H1 (cell line): ENCODE results near the gene SH3GL1.

Experiments used
- EZH2 ChIP-seq: fragments of 200-600 bp; sonication (generic); IDR thresholded peaks from 2 replicates; pipeline ENCODE4 v1.7.1; 2012; ENCODE audit warnings: low read depth, mild to moderate bottlenecking, moderate library complexity, low read length, inconsistent platforms; ENCODE audit not compliant: severe bottlenecking
- POLR2AphosphoS5 ChIP-seq: IDR thresholded peaks from 2 replicates; pipeline ENCODE4 v1.6.1; 2011; ENCODE audit warnings: low read depth, low read length
- SP1 ChIP-seq: IDR thresholded peaks from 2 replicates; pipeline ENCODE4 v1.6.1; 2011; ENCODE audit warnings: low read depth, low read length
- TF ChIP-seq, protein P1 (sequence below), 3 experiments: IDR thresholded peaks; 1 replicate in 2 of 3; 2 replicates in 1 of 3; pipeline versions ENCODE4 v1.5.1 to v1.6.1; 2011; ENCODE audit warnings: low read length in 3 of 3, mild to moderate bottlenecking in 3 of 3, inconsistent platforms in 2 of 3, low read depth in 1 of 3, moderate library complexity in 1 of 3; ENCODE audit not compliant: insufficient read depth in 1 of 3; ENCODE audit errors: control extremely low read depth in 1 of 3

DNA sequence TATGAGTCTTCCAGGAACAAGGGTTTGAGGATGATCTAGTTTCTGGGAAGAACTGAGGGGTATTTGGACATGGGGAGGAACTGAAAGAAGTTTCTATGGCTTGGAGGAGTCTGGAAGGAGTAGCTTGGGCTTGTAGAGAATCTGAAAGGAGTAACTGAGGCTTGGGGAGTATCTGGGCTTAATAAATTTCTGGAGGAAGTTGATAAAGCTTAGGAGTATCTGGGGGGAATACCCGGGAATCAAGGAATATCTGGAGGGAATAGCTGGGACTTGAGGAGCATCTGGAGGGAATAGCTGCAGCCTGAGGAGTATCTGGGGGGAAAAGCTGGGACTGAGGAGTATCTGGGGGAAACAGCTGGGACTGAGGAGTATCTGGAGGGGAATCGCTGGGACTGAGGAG, 79.9 kb downstream of the SH3GL1 start:
- TF ChIP-seq SP1 (no peak), EZH2 (no peak), POLR2AphosphoS5 (no peak)
- TF ChIP-seq, protein P1, sequence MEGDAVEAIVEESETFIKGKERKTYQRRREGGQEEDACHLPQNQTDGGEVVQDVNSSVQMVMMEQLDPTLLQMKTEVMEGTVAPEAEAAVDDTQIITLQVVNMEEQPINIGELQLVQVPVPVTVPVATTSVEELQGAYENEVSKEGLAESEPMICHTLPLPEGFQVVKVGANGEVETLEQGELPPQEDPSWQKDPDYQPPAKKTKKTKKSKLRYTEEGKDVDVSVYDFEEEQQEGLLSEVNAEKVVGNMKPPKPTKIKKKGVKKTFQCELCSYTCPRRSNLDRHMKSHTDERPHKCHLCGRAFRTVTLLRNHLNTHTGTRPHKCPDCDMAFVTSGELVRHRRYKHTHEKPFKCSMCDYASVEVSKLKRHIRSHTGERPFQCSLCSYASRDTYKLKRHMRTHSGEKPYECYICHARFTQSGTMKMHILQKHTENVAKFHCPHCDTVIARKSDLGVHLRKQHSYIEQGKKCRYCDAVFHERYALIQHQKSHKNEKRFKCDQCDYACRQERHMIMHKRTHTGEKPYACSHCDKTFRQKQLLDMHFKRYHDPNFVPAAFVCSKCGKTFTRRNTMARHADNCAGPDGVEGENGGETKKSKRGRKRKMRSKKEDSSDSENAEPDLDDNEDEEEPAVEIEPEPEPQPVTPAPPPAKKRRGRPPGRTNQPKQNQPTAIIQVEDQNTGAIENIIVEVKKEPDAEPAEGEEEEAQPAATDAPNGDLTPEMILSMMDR (IDR thresholded peaks at IDR 0.05; ENCODE audit: control extremely low read depth in 1 of 3, insufficient read depth in 1 of 3, low read depth in 1 of 3, low read length in 3 of 3), result no peak
